Anterior cingulate cortex (tissue), 58 donors: ENCODE data around the gene SLC17A2.

Experiments used
- DNase-seq, 58 donors: peaks; one replicate each; lab custom pipeline; 2025; lab: John Stamatoyannopoulos, UW

The SLC17A2 gene, protein sequence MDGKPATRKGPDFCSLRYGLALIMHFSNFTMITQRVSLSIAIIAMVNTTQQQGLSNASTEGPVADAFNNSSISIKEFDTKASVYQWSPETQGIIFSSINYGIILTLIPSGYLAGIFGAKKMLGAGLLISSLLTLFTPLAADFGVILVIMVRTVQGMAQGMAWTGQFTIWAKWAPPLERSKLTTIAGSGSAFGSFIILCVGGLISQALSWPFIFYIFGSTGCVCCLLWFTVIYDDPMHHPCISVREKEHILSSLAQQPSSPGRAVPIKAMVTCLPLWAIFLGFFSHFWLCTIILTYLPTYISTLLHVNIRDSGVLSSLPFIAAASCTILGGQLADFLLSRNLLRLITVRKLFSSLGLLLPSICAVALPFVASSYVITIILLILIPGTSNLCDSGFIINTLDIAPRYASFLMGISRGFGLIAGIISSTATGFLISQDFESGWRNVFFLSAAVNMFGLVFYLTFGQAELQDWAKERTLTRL

DNA sequence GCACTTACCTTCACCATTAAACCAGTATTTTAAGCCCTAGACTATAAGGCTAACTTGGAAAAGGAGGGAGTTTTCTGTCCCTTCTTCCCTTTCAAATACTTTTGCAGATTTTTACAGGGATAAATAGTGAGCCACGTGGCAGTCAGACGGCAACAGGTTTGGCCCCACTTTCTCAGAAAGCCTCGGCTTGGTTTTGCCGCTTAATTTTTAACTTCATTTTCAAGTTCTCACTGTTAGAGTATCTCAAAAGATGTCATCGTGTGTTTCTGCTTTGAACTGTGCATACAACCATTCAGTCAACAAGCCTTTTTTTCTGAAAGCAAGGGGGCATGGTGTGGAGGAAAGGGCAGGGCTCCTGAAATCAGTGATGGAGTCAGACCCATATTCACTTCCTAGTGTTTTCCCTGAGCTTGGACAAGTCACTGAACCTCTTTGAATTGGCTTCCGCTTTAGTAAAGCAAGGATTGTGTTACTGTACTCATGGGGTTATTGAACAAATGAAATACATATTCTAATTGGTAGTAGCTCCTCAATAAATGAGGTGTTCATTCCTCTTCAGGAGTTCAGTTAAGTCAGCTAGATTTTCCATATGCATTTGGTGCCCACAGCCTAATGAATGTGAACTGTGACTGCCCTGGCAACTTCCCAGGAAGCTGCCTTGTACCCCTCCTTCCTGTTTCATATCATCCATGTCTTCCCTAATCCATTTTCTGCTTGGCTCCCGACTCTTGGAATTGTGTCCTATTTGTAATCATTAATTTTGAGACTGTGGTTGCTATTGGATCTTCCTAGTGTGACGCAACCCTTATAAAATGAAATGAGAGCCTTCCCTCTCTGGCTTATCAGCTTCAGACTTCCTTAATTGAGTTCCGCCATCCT is at the start of gene SLC17A2:
Gene SLC17A2 (minus strand): TSS at position 160 of the 879 bp plus-strand sequence. CDS start 4,895 bp downstream, outside the sequence.
- DNase-seq: no peak

DNA sequence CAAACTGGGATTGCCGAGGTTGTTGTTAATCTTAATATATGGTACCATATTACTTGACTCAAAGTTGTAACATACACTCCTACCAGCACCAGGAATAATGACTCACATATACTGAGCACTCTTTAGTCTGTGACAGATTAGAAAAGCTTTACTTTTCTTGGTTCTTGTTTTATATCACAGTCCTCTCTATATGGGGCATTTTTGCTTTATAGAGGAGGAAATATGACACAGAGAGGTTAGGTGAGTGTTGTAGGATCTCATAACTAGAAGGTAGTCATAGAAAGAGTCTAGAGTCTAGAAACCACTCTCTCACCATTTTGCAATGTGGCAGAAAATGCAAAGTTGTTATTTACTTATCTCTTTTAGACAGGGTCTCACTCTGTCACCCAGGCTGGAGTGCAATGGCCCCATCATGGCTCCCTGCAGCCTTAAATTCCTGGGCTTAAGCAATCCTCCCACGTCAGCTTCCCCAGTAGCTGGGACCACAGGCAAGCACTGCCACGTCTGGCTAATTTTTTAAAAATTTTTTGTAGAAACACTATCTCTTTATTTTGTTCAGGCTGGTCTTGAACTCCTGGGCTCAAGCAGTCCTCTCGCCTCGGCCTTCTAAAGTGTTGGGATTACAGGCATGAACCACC is 45.6 kb upstream of the SLC17A2 start:
- no peak for DNase-seq

DNA sequence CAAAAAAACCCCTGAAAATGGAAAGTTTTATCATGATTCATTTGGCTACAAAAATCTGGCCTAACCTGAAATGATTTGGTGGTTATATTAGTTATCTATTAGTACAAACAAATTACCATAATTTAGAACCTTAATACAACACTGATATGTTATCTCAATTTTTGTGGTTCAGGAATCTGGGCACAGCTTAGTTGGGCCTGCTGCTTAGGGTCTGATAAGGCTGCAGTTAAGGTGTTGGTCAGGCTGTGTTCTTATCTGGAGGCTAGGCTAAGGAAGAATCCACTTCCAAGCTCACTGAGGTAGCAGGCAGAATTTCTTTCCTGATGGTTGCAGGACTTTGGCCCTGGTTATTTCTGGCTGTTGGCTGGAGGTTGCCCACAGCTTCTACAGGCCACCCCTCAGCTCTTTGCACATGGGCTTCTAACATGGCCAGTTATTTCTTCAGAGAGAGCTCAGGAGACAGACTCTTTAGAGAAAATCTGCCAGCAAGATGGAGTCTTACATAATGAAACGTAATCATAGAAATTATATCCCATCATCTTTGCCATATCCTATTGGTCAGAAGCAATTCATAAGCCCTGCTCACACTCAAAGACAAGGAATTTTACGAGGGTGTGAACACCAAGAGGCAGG is 43.5 kb upstream of the SLC17A2 start:
- DNase-seq: no peak

DNA sequence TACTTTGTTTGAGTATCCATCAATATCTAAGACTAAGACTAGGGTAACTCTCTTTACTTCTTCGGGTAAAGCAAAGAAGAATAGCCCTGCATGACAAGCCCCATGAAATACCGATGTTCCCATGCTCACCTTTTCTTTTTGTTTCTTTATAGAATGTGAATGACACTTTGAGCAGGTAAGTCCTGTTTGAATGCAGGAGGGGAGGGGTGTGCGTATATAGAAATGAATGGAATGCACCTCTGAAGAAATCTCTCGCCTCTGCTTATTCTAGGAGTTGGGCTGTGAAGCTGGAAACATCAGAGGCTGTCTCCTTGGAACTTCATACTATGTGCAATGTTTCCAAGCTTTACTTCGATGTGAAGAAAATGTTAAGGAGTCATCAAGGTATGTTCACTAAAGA is 42.4 kb upstream of the SLC17A2 start:
- DNase-seq: no peak

DNA sequence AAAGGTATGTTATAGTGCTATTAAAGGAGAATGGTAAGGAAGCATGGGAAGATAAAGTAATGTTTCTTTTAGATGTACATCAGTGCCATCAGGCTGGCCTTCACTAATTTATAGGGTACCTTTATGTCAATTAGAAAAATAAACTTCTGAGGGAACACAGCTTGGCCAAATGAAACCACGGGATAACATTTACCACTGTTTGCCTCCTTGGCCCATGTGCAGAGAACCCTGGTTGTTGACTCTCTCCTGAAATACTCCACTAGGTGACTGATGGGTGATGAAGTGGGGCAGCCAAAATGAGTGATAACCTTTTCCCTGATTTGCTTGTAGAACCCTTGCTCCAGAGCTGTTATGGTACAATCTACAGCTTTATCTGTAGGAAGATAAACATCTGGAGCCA is 41.6 kb upstream of the SLC17A2 start:
- no peak for DNase-seq

- DNase-seq: peak in 5 of 58 donors; percentile 0 to 41 (median 2)
These were observed 40.8 kb upstream of the SLC17A2 start for GRCh38 chr6:25971187-25971821.

DNA sequence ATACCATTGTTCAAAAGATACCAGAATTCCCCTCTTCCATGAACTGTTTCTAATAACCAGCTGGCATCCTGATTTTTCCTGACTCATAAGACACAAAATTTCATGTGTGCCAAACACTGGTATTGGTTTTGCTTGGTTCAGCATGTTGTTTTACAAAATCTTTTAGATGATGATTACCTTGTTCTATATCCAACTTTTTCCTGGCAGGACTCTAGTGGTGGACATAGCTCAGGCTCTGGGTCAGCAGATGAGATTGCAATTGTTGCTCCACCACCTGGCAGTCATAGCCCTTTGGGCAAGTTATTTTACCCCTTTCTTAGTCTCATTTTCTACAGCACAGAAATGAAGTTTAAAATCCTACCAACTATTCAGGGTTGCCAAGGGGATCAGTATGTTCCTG is 38.3 kb upstream of the SLC17A2 start:
- DNase-seq: no peak

DNA sequence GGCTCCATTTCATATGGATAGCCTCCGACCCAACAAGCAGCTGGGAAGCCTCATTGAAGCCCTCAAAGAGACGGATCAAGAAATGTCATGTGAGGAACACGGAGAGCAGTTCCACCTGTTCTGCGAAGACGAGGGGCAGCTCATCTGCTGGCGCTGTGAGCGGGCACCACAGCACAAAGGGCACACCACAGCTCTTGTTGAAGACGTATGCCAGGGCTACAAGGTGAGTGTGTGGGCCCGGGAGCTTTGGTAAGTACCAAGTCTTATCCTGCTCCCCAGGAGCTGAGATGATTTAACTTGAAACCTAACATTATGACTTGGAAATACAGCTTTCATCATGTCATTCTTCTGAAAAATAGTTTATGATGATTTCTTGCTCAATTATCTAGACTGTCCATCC is 36.2 kb upstream of the SLC17A2 start:
- DNase-seq: no peak

DNA sequence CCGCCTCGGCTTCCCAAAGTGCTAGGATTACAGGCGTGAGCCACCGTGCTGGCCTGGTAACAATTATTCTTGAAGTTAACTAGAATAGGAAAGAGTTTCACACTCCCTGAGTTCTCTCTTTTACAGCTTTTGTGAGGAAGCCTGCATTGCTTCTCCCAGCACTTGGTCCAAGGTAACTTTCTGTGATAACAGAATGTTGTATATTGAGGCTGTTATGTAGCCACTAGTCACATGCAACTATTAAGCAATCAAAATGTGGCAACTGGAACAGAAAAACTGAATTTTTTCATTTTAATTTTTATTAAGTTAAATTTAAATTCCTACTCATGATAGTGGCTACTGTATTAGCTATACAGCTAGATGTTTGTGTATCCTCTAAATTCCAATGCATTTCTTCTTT is 34.6 kb upstream of the SLC17A2 start:
- no peak for DNase-seq

DNA sequence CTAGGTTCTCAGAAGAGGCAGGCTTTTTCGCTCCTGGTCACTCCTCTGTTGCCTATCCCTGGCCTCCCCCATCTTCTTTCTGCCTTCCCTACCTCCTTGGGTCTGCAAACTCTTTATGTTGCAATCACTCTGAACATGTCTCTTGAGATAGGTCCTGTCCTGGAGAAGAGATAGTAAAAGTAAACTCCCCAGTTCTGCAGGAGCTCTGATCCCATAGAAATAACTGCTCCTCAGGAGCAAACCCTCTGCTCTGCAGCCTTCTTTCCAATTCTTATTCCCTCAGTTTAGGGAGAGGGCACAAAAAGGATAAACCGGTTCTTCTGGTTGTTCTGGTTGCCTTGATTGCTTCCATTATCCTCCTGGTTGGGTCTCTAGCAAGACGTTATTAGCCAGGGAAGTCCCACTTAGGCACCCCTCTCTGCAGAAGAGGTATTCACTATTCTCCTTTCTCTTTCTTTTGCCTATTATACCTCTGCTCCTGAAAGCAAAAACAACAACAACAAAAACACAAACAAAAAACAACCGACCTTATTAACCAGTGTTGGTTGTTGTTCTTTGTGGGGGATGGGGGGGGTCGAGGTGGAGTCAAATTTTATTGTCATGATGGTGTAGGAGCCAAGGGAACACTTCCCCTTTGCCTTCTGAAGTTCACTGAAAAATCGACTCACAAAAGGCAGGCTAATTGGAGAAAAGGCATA is 33.1 kb upstream of the SLC17A2 start:
- no peak for DNase-seq

DNA sequence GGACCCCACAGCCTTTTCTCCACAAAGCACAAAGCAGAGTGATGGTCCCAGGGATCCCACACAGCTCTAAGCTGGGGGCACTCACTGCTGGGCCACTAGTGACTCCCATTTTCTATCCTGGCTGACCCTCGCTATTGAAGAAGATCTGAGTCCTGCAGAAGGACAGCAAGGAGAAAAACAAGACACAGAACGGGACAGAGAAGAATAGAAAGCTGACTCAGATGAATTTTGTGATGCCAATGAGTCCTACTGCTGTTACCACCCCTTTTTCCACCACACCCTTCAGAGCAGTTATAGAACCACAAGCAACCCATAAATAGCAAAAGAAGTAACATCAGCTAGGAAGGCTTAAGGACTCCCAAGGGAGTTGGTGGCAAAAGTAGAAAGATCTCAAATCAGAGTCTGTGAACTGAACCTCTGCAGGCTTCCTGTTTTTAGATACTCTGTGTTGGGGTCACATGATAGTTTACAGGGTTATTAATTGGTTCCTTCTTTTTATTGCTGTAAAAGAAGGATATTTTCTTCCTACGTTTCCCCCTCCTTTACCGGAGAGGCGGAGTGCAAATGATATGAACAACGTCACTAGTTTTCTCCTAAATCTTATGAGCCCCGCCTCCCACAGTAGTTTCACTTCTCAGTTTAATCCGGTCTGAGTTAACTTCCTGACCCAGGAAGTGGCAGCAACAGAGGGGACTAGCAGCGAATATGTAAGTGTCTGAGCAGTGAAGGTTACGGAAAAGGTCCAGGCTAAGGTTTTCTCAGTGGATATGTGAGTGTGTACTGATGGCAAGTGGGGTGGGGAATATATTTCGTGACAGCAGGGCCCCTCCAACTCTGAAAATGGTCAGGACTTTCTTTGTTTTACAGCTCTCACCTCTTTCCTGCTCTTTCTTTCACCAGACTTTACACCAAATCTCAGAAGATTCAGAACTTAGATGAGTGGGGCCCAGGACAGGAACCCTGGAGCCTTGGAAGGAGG is 31.9 kb upstream of the SLC17A2 start, which contains the start of gene TRIM38:
Gene TRIM38 (plus strand): TSS at position 654 of the 979 bp plus-strand sequence. CDS start 3,721 bp downstream, outside the sequence.
- DNase-seq: peak in 27 of 58 donors; percentile 1 to 45 (median 10)

- no peak for DNase-seq
These were observed 31.2 kb upstream of the SLC17A2 start for GRCh38 chr6:25961619-25962148.

DNA sequence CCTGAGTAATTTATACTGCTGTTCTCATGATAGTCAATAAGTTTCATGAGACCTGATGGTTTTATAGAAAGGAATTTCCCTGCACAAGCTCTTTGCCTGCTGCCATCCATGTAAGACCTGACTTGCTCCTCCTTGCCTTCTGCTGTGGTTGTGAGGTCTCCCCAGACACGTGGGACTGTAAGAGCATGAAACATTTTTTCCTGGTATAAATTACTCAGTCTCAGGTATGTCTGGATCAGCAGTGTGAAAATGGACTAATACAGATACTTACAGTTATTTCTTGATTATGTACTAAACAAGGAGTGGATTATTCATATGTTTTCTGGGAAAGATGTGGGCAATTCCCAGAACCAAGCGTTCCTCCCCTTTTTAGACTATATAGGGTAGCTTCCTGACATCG is 30.2 kb upstream of the SLC17A2 start:
- no peak for DNase-seq

DNA sequence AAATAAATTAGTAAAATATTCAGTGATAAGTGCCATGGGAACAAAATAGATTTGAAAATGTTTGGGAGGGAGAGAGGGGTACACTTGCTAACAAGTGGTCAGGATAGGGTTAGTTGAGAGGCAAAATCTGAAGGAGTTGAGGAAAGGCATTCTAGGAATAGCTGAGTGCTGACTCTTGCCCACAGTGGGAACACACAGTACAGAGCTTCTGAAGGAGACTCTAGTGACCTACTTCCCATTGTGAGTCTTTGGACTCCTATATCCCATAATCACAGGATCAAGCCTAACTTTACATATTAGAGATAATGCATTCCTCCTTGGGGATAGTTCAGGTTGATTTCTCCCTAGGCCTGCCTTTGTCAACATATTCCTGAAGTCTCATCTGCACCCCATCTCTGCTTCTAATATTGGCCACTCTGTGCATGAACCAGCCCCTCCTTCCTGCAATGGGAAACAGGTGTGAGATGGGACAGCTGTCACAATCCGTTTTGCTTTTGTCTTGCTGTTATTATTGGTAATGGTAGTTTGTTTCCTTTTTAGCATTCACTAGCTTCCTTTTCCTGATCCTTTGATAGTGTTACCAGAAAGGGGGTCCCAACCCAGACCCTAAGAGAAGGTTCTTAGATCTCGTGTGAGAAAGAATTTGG is 29.5 kb upstream of the SLC17A2 start:
- DNase-seq: no peak

GRCh38 chr6:25958700-25959162 is 28.2 kb upstream of the SLC17A2 start:
- no peak for DNase-seq

DNA sequence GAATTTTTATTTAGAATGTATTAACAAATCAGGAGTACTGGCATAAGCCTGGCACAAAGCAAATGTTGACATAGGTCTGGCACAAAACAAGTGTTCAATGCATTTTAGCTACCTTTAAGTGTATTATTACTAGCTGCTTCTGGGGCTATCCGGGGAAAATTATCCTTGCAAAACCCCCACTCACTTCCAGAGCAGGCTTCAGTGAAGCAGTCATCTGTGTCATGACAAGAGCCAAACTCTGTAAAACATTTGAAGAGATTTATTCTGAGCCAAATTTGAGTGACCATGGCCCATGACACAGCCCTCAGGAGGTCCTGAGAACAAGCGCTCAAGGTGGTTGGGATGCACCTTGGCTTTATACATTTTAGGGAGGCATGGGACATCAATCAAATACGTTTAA is 25.7 kb upstream of the SLC17A2 start:
- DNase-seq: no peak

DNA sequence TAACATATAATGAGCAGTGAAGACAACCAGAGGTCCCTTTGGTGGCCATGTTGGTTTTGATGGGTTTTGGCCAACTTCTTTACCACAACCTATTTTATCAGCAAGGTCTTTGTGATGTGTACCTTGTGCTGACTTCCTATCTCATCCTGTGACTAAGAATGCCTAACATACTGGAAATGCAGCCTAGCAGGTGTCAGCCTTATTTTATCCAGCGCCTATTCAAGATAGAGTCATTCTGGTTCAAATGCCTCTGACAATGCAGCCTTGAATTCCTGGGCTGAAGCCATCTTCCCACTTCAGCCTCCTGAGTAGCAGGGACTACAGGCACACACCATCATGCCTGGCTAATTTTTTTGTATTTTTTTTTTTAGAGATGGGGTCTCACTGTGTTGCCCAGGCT is 24.3 kb upstream of the SLC17A2 start:
- DNase-seq: no peak
